OCI-LY1 (cell line): ENCODE measurements around the gene SRP9.

Experiments
- H2AFZ ChIP-seq: fragments of 200-600 bp; sonication (generic), shearing (Covaris generic); 2 replicates; pipeline ENCODE4 v1.6.0; 2014; ENCODE audit warnings: antibody characterized with exemption, mild to moderate bottlenecking, low read length
- H3F3A ChIP-seq: fragments of 200-600 bp; sonication (generic), shearing (Covaris generic); 2 replicates; pipeline ENCODE4 v1.6.0; 2014; ENCODE audit warnings: mild to moderate bottlenecking, antibody characterized with exemption, low read length, moderate library complexity; ENCODE audit not compliant: insufficient read depth
- H3K27ac ChIP-seq: fragments of 200-600 bp; sonication (generic); 2 replicates; pipeline ENCODE4 v1.5.1; 2014; ENCODE audit warnings: low read length, mixed run types, mild to moderate bottlenecking, low read depth; ENCODE audit not compliant: poor library complexity, severe bottlenecking
- H3K27me3 ChIP-seq: fragments of 200-600 bp; sonication (generic); 2 replicates; pipeline ENCODE4 v1.6.0; 2014; ENCODE audit warnings: antibody characterized with exemption, mild to moderate bottlenecking, low read length, moderate library complexity; ENCODE audit not compliant: insufficient read depth
- H3K36me3 ChIP-seq: fragments of 200-600 bp; sonication (generic); 2 replicates; pipeline ENCODE4 v1.6.1; 2014; ENCODE audit warnings: mild to moderate bottlenecking, antibody characterized with exemption, low read length, moderate library complexity, mixed read lengths; ENCODE audit not compliant: insufficient read depth
- H3K4me1 ChIP-seq: fragments of 200-600 bp; sonication (generic); 2 replicates; pipeline ENCODE4 v1.5.1; 2014; ENCODE audit warnings: mild to moderate bottlenecking, low read length, moderate library complexity; ENCODE audit not compliant: insufficient read depth, severe bottlenecking
- H3K4me2 ChIP-seq: fragments of 200-600 bp; sonication (generic), shearing (Covaris generic); 2 replicates; pipeline ENCODE4 v1.6.1; 2014; ENCODE audit warnings: low read length
- H3K4me3 ChIP-seq: fragments of 200-600 bp; sonication (generic); 2 replicates; pipeline ENCODE4 v1.5.1; 2014; ENCODE audit warnings: low read length, low read depth, mild to moderate bottlenecking, mixed read lengths; ENCODE audit not compliant: poor library complexity, severe bottlenecking
- H3K79me2 ChIP-seq: fragments of 200-600 bp; shearing (Covaris generic); 2 replicates; pipeline ENCODE4 v1.6.1; 2016; ENCODE audit warnings: mixed run types, low read length, mixed read lengths; ENCODE audit not compliant: insufficient read depth
- H3K9ac ChIP-seq: fragments of 200-600 bp; sonication (generic), shearing (Covaris generic); 2 replicates; pipeline ENCODE4 v1.6.1; 2014; ENCODE audit warnings: mild to moderate bottlenecking, low read length, mixed read lengths
- H3K9me2 ChIP-seq: fragments of 200-600 bp; sonication (generic), shearing (Covaris generic); 2 replicates; pipeline ENCODE4 v1.6.1; 2014; ENCODE audit warnings: low read depth, mild to moderate bottlenecking, low read length, mixed read lengths
- H3K9me3 ChIP-seq: fragments of 200-600 bp; shearing (Covaris generic); 2 replicates; pipeline ENCODE4 v1.6.1; 2014; ENCODE audit warnings: low read length, mixed read lengths
- H4K20me1 ChIP-seq: fragments of 200-600 bp; sonication (generic), shearing (Covaris generic); 2 replicates; pipeline ENCODE4 v1.6.0; 2016; ENCODE audit warnings: mild to moderate bottlenecking, low read length; ENCODE audit not compliant: insufficient read depth
- CTCF ChIP-seq: fragments of 200-600 bp; sonication (generic), shearing (Covaris generic); IDR thresholded peaks from 2 replicates; pipeline ENCODE4 v1.5.1; 2017; ENCODE audit warnings: mild to moderate bottlenecking, antibody characterized with exemption, low read length, moderate library complexity, mixed read lengths

SRP9 gene

GRCh38 chr1:225838793-225839192 is 61.2 kb downstream of the SRP9 start:
- H3K9me3 ChIP-seq, result no peaks in the 10 kb centered on the region
- H3F3A ChIP-seq, result no peaks in the 10 kb centered on the region
- no peaks in the 10 kb centered on the region for H4K20me1 ChIP-seq
- H3K4me3 ChIP-seq, result no peak overlapping the region
- H3K9me2 ChIP-seq, result no peaks in the 10 kb centered on the region
- H3K9ac ChIP-seq, result no peak overlapping the region
- H3K36me3 ChIP-seq, result no peaks in the 10 kb centered on the region
- no peaks in the 10 kb centered on the region for H3K79me2 ChIP-seq
- no peak overlapping the region for H3K4me2 ChIP-seq
- no peaks in the 10 kb centered on the region for H3K27me3 ChIP-seq
- no peak overlapping the region for H3K27ac ChIP-seq
- no peak for TF ChIP-seq CTCF
- no peak overlapping the region for H2AFZ ChIP-seq
- no peaks in the 10 kb centered on the region for H3K4me1 ChIP-seq
